Pancreas (tissue), 8 donors: ENCODE data around the gene TMEM106A. TPM values are rescaled to one million over a fixed set of nuclear protein-coding genes. Genes with fewer than 3 reads are reported as not detected.

ENCODE experiments used
- polyA plus RNA-seq, 2 donors: library from polyadenylated mRNA; stranded (reverse); fragments of 200-250 nt; gene quantifications; one replicate each; pipeline ENCODE4 v1.2.3, GENCODE V29; 2013
- total RNA-seq, 6 donors: library from RNA; stranded (reverse); fragmentation: NEBNext Ultra II Directional in 4 of 6; extraction: Animal tissue kit (Norgen Biotek cat#: 25700) in 4 of 6; gene quantifications; one replicate each; pipeline versions ENCODE4 v1.2.1 to v1.2.4, GENCODE V29; 2021 to 2023
- donor health status: healthy with polysubstance abuse.
- donor health status: DM: no; HTN: no; CAD: no; lungs with moderate emphysema.
- donor health status: DM: no; HTN: no; CAD: no.
- donor health status: Bipolar disorder and iron deficiency.
- donor health status: DM: yes; HTN: yes; CAD: no.
- donor health status: DM: no; HTN: no; CAD: no.
- donor health status: DM: no; HTN: no; CAD: no.
- donor health status: DM: yes; HTN: yes; CAD: no.

TMEM106A gene
- total and polyA plus RNA-seq, 8 donors = 1.4 to 7.9 (median 4.4) TPM

Other genes with a start within 250 kb of the TMEM106A start
- 10 to 100 TPM; 20.4 to 31.5 (median 25.1) TPM for gene AARSD1, start 247.4 kb upstream of the TMEM106A start, total RNA-seq
- gene AARSD1, start 247.4 kb upstream of the TMEM106A start, polyA plus RNA-seq = 10 to 100 TPM; 75.3 to 89.1 TPM
- gene PTGES3L, start 231.8 kb upstream of the TMEM106A start, total RNA-seq = under 1 TPM; 0.12 to 0.41 (median 0.23) TPM
- 1 to 10 TPM in 1 of 2 donors, under 1 TPM in 1; 0.53 to 1.0 TPM for gene PTGES3L, start 231.8 kb upstream of the TMEM106A start, polyA plus RNA-seq
- gene RUNDC1, start 231.3 kb upstream of the TMEM106A start, total RNA-seq = 10 to 100 TPM in 1 of 6 donors, 1 to 10 TPM in 5; 6.3 to 12.1 (median 7.9) TPM
- 1 to 10 TPM; 9.1 to 9.6 TPM for gene RUNDC1, start 231.3 kb upstream of the TMEM106A start, polyA plus RNA-seq
- 100 to 1,000 TPM; 284 to 613 (median 489) TPM for gene RPL27, start 213.5 kb upstream of the TMEM106A start, total RNA-seq
- 1,000 to 10,000 TPM; 1,179 to 1,185 TPM for gene RPL27, start 213.5 kb upstream of the TMEM106A start, polyA plus RNA-seq
- gene IFI35, start 205.1 kb upstream of the TMEM106A start, total RNA-seq = 10 to 100 TPM in 2 of 6 donors, 1 to 10 TPM in 4; 6.0 to 19.9 (median 7.7) TPM
- gene IFI35, start 205.1 kb upstream of the TMEM106A start, polyA plus RNA-seq = 10 to 100 TPM; 20.2 to 23.9 TPM
- 100 to 1,000 TPM in 1 of 6 donors, 10 to 100 TPM in 5; 65.8 to 132 (median 80.5) TPM for gene VAT1, start 189.5 kb upstream of the TMEM106A start, total RNA-seq
- 10 to 100 TPM; 47.9 to 51.8 TPM for gene VAT1, start 189.5 kb upstream of the TMEM106A start, polyA plus RNA-seq
- under 1 TPM; 0.22 to 0.71 (median 0.57) TPM for gene RND2, start 186.6 kb upstream of the TMEM106A start, total RNA-seq
- gene RND2, start 186.6 kb upstream of the TMEM106A start, polyA plus RNA-seq = 1 to 10 TPM in 1 of 2 donors, under 1 TPM in 1; 0.46 to 1.1 TPM
- gene BRCA1, start 86.5 kb upstream of the TMEM106A start, total RNA-seq = 1 to 10 TPM; 1.1 to 4.6 (median 2.5) TPM
- 1 to 10 TPM; 1.4 to 2.6 TPM for gene BRCA1, start 86.5 kb upstream of the TMEM106A start, polyA plus RNA-seq
- 10 to 100 TPM; 26.0 to 54.0 (median 33.7) TPM for gene NBR1, start 40.7 kb upstream of the TMEM106A start, total RNA-seq
- gene NBR1, start 40.7 kb upstream of the TMEM106A start, polyA plus RNA-seq = 10 to 100 TPM; 15.5 to 27.4 TPM
- under 1 TPM in 1 of 6 donors, not detected in 5; 0.51 TPM for gene CCDC200, start 16.7 kb downstream of the TMEM106A start, total RNA-seq
- under 1 TPM; 0.26 to 0.80 TPM for gene CCDC200, start 16.7 kb downstream of the TMEM106A start, polyA plus RNA-seq
- gene RNU2-1, start 22.1 kb downstream of the TMEM106A start, total RNA-seq = 1,000 to 10,000 TPM in 5 of 6 donors, 100 to 1,000 TPM in 1; 653 to 5,015 (median 2,487) TPM
- gene RNU2-1, start 22.1 kb downstream of the TMEM106A start, polyA plus RNA-seq = not detected
- gene ARL4D, start 187.1 kb downstream of the TMEM106A start, total RNA-seq = 1 to 10 TPM; 1.2 to 2.6 (median 1.5) TPM
- 1 to 10 TPM; 2.1 to 3.9 TPM for gene ARL4D, start 187.1 kb downstream of the TMEM106A start, polyA plus RNA-seq